IMR-90 (cell line): ENCODE measurements around the gene HSPG2. TPM values are rescaled to one million over a fixed set of nuclear protein-coding genes. Genes with fewer than 3 reads are reported as not detected.

Experiments
- ATAC-seq: fragments of 200-7000 bp; cut with Tn5 transposase; 2 replicates; pipeline ENCODE4 v1.9.1; 2020; ENCODE audit warnings: low read depth, mild to moderate bottlenecking, moderate library complexity
- BruUV-seq: library from RNA; stranded (reverse); fragments of 400-500 nt; replicated peaks from 2 replicates; lab custom pipeline; 2021; lab: Mats Ljungman, UMichigan
- CTCF ChIA-PET: fragments of 300-600 bp; formaldehyde crosslinking; extraction: SDS; loops from one replicate; lab custom pipeline; 2021; ENCODE audit warnings: antibody characterized with exemption; lab: Yijun Ruan, JAX
- POLR2A ChIA-PET: fragments of 300-600 bp; sonication (Branson Sonifier 250); formaldehyde crosslinking; loops from one replicate; lab custom pipeline; 2022; ENCODE audit warnings: antibody characterized with exemption; ENCODE audit not compliant: unreplicated experiment; lab: Charles Lee
- DNase-seq: peaks from one replicate; pipeline ENCODE4 v3.0.0; 2013
- H2AFZ ChIP-seq: replicated peaks from 2 replicates; pipeline ENCODE3; 2013; ENCODE audit warnings: low read length, mild to moderate bottlenecking; ENCODE audit not compliant: poor library complexity
- H2AK5ac ChIP-seq: 2 replicates; pipeline ENCODE4 v1.6.1; 2013; ENCODE audit warnings: low read depth, low read length, inconsistent platforms
- H2AK9ac ChIP-seq: replicated peaks from 2 replicates; pipeline ENCODE3; 2013; ENCODE audit warnings: mild to moderate bottlenecking, low read depth, low read length, moderate library complexity; ENCODE audit not compliant: poor library complexity
- H2BK120ac ChIP-seq: 2 replicates; pipeline ENCODE4 v1.6.1; 2013; ENCODE audit warnings: low read depth, low read length, inconsistent platforms
- H2BK15ac ChIP-seq: 3 replicates; pipeline ENCODE4 v1.6.1; 2013; ENCODE audit warnings: low read depth, low read length, inconsistent platforms
- H2BK20ac ChIP-seq: 2 replicates; pipeline ENCODE4 v1.6.1; 2013; ENCODE audit warnings: low read depth, mild to moderate bottlenecking, inconsistent platforms, low read length, moderate library complexity
- H2BK5ac ChIP-seq: 2 replicates; pipeline ENCODE4 v1.6.1; 2013; ENCODE audit warnings: mild to moderate bottlenecking, low read depth, low read length, inconsistent platforms; ENCODE audit not compliant: poor library complexity, severe bottlenecking
- H3K14ac ChIP-seq: replicated peaks from 2 replicates; pipeline ENCODE4 v1.6.1; 2013; ENCODE audit warnings: low read depth, low read length, inconsistent platforms
- H3K18ac ChIP-seq: 2 replicates; pipeline ENCODE4 v1.6.1; 2013; ENCODE audit warnings: low read depth, low read length, control low read depth
- H3K23ac ChIP-seq: 2 replicates; pipeline ENCODE4 v1.6.1; 2013; ENCODE audit warnings: low read depth, low read length, inconsistent platforms
- H3K27ac ChIP-seq: 2 replicates; pipeline ENCODE4 v1.5.1; 2013; ENCODE audit warnings: mild to moderate bottlenecking, control low read depth, low read length; ENCODE audit not compliant: insufficient read depth
- H3K27me3 ChIP-seq: 2 replicates; pipeline ENCODE4 v1.6.1; 2013; ENCODE audit warnings: low read length; ENCODE audit not compliant: control insufficient read depth, insufficient read depth
- H3K36me3 ChIP-seq: 2 replicates; pipeline ENCODE4 v1.6.1; 2013; ENCODE audit warnings: low read length, mixed read lengths; ENCODE audit not compliant: control insufficient read depth, insufficient read depth
- H3K4ac ChIP-seq: 2 replicates; pipeline ENCODE4 v1.6.1; 2013; ENCODE audit warnings: low read depth, low read length, inconsistent platforms
- H3K4me1 ChIP-seq: 2 replicates; pipeline ENCODE4 v1.6.1; 2013; ENCODE audit warnings: low read length, mixed read lengths; ENCODE audit not compliant: control insufficient read depth, insufficient read depth
- H3K4me2 ChIP-seq: 2 replicates; pipeline ENCODE4 v1.6.1; 2013; ENCODE audit warnings: low read depth, mild to moderate bottlenecking, control low read depth, low read length, moderate library complexity
- H3K4me3 ChIP-seq: 2 replicates; pipeline ENCODE4 v1.5.1; 2013; ENCODE audit warnings: low read depth, mild to moderate bottlenecking, control low read depth, low read length, moderate library complexity; ENCODE audit not compliant: insufficient read depth
- H3K56ac ChIP-seq: 2 replicates; pipeline ENCODE4 v1.6.1; 2013; ENCODE audit warnings: low read length, inconsistent platforms; ENCODE audit not compliant: insufficient read depth; ENCODE audit errors: extremely low read depth
- H3K79me1 ChIP-seq, 2 experiments: 2 replicates each; pipeline ENCODE4 v1.6.1; 2013; ENCODE audit warnings: low read length in 2 of 2, inconsistent platforms in 1 of 2, low read depth in 1 of 2
- H3K9ac ChIP-seq: 2 replicates; pipeline ENCODE4 v1.6.1; 2013; ENCODE audit warnings: low read depth, low read length, control low read depth
- H3K9me1 ChIP-seq: 2 replicates; pipeline ENCODE4 v1.6.1; 2013; ENCODE audit warnings: low read length, inconsistent platforms; ENCODE audit not compliant: insufficient read depth
- H3K9me3 ChIP-seq: 2 replicates; pipeline ENCODE4 v1.6.1; 2013; ENCODE audit warnings: low read length; ENCODE audit not compliant: control insufficient read depth, insufficient read depth
- H4K20me1 ChIP-seq: 2 replicates; pipeline ENCODE4 v1.6.1; 2013; ENCODE audit warnings: low read length, inconsistent platforms; ENCODE audit not compliant: insufficient read depth
- H4K5ac ChIP-seq: 2 replicates; pipeline ENCODE4 v1.6.1; 2013; ENCODE audit warnings: mild to moderate bottlenecking, low read depth, low read length, control low read depth
- H4K8ac ChIP-seq, 2 experiments: 2 replicates each; pipeline ENCODE4 v1.6.1; 2013; ENCODE audit warnings: low read depth in 2 of 2, low read length in 2 of 2, control low read depth in 1 of 2, inconsistent platforms in 1 of 2
- H4K91ac ChIP-seq: 2 replicates; pipeline ENCODE4 v1.6.1; 2013; ENCODE audit warnings: low read depth, low read length, inconsistent platforms; ENCODE audit not compliant: insufficient read depth
- BHLHE40 ChIP-seq: fragments of 150-350 bp; IDR thresholded peaks from 2 replicates; pipeline ENCODE4 v1.6.1; 2016; ENCODE audit warnings: mild to moderate bottlenecking, low read depth, low read length
- CHD1 ChIP-seq: IDR thresholded peaks from 2 replicates; pipeline ENCODE4 v1.6.1; 2012; ENCODE audit warnings: low read depth, low read length, improper control_type of control experiment
- FOS ChIP-seq: fragments of 150-350 bp; IDR thresholded peaks from 2 replicates; pipeline ENCODE4 v1.6.1; 2016; ENCODE audit warnings: low read depth, low read length
- MAFK ChIP-seq: IDR thresholded peaks from 2 replicates; pipeline ENCODE4 v1.6.1; 2012; ENCODE audit warnings: low read depth, low read length, improper control_type of control experiment
- MAZ ChIP-seq: IDR thresholded peaks from 2 replicates; pipeline ENCODE4 v1.6.1; 2012; ENCODE audit warnings: low read depth, mild to moderate bottlenecking, low read length, improper control_type of control experiment, moderate library complexity, borderline replicate concordance
- NFE2L2 ChIP-seq: fragments of 150-350 bp; IDR thresholded peaks from 2 replicates; pipeline ENCODE4 v1.6.1; 2016; ENCODE audit warnings: low read depth, mild to moderate bottlenecking, low read length
- POLR2A ChIP-seq: IDR thresholded peaks from 2 replicates; pipeline ENCODE4 v1.6.1; 2012; ENCODE audit warnings: mild to moderate bottlenecking, low read depth, low read length
- RAD21 ChIP-seq: IDR thresholded peaks from 2 replicates; pipeline ENCODE4 v1.6.1; 2012; ENCODE audit warnings: low read length, improper control_type of control experiment
- RCOR1 ChIP-seq: IDR thresholded peaks from 2 replicates; pipeline ENCODE4 v1.6.1; 2012; ENCODE audit warnings: mild to moderate bottlenecking, low read length, improper control_type of control experiment; ENCODE audit not compliant: insufficient replicate concordance
- RFX5 ChIP-seq: IDR thresholded peaks from 2 replicates; pipeline ENCODE4 v1.8.0; 2012; ENCODE audit warnings: low read depth, mild to moderate bottlenecking, low read length, moderate library complexity
- SMC3 ChIP-seq: fragments of 150-350 bp; IDR thresholded peaks from 2 replicates; pipeline ENCODE4 v1.6.1; 2016; ENCODE audit warnings: low read depth, mild to moderate bottlenecking, antibody characterized with exemption, low read length, moderate library complexity
- WGBS, 2 experiments: methylation state at CpG; one replicate each; pipeline versions ENCODE4 v1.1.5 to v1.1.7; 2013; ENCODE audit warnings: missing lambda C conversion rate in 2 of 2; ENCODE audit not compliant: insufficient read length in 1 of 2; ENCODE audit errors: extremely low coverage in 2 of 2; 5-methylcytosine and 5-hydroxymethylcytosine counted together
- dilution Hi-C: fragments of 300-500 bp; cut with HindIII; formaldehyde crosslinking; loops from one replicate; pipeline ENCODE4 v1.14.3; 2018; ENCODE audit warnings: low sequenced_read_pairs; ENCODE audit not compliant: unreplicated experiment
- in situ Hi-C: fragments of 300-500 bp; cut with MboI; formaldehyde crosslinking; loops from 3 replicates; pipeline ENCODE4 v1.14.3; 2019; ENCODE audit warnings: low sequenced_read_pairs, inconsistent platforms, mixed read lengths
- intact Hi-C: fragments of 100-400 bp; cut with micrococcal nuclease; formaldehyde crosslinking; loops from 2 replicates; pipeline ENCODE4 v1.10.0; 2022
- polyA plus RNA-seq, 3 experiments: library from polyadenylated mRNA; depleted of rRNA; stranded (reverse); fragments of >200 nt; gene quantifications; 2 replicates each; pipeline ENCODE4 v1.2.3, GENCODE V29; 2012; ENCODE audit warnings: low replicate concordance in 1 of 3
- total RNA-seq: library from RNA; depleted of rRNA; stranded (reverse); fragments of >200 nt; gene quantifications from 2 replicates; pipeline ENCODE4 v1.2.3, GENCODE V29; 2012
- TF ChIP-seq, protein P1 (sequence below): conservative IDR thresholded peaks from 2 replicates; pipeline ENCODE4 v1.5.1; 2012; ENCODE audit warnings: mild to moderate bottlenecking, low read depth, low read length, improper control_type of control experiment

HSPG2 gene
- total and polyA plus RNA-seq, 2 of the 4 experiments (the other 2 are of a cell fraction), result 15.8 to 94.0 TPM

DNA sequence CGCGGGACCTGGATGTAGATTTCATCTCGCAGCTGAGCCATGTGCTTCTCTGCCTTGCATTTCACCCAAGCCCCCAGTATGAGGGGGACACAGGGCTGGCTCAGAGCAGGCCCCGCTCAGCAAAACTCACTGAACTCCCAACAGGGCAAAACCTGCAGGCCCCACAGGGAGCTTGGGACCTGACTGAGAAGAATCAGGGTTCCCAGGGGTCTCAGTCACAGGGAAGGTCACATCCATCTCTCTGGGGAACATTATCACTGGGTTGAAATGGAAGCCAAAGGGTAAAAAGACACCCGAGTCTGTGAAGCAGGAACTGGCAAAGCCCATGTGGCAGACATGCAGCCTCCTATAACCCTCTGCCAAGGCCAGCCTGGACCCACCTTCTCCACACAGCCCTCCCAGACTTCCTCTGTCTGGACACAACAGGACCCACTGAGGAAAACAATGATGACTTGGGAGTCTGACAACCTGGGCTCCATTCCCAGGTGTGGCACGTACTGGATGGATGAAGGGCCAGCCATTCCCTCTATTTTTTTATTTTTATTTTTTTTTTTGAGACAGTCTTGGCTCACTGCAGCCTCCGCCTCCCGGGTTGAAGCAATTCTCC lies 11.7 kb downstream of the HSPG2 start (continued):
- TF ChIP-seq, protein P1, sequence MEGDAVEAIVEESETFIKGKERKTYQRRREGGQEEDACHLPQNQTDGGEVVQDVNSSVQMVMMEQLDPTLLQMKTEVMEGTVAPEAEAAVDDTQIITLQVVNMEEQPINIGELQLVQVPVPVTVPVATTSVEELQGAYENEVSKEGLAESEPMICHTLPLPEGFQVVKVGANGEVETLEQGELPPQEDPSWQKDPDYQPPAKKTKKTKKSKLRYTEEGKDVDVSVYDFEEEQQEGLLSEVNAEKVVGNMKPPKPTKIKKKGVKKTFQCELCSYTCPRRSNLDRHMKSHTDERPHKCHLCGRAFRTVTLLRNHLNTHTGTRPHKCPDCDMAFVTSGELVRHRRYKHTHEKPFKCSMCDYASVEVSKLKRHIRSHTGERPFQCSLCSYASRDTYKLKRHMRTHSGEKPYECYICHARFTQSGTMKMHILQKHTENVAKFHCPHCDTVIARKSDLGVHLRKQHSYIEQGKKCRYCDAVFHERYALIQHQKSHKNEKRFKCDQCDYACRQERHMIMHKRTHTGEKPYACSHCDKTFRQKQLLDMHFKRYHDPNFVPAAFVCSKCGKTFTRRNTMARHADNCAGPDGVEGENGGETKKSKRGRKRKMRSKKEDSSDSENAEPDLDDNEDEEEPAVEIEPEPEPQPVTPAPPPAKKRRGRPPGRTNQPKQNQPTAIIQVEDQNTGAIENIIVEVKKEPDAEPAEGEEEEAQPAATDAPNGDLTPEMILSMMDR, result no peak

DNA sequence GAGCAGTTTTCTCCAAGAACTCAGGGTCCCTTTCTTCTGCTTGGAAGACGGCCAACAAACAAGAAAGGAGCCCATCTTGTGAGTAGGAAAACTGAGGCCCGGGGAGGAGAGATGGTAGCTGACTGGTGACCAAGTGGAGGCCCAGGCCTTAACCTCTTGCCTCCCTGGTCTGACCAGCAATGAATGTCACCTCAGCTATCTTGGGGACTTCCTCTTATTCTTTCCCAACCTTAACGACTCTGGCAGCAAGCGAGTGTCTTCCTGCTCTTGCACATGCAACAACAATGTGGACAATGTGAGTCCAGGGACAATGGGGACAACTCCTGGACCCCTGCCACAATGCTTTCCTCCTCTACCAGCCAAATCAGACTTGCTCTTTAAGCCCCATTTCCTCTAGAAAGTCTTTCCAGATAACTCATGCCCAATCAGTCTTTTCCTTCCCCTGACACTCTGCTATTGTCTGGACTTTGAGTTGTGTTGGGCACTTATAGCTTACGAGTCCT lies 12.6 kb downstream of the HSPG2 start:
- no peak overlapping the region for H3K4me3 ChIP-seq
- peak overlapping the region; percentile 26; the same call in 1 of the 2 replicates for H3K18ac ChIP-seq
- in situ Hi-C loops (no loop called here), intact Hi-C loops (no loop called here), dilution Hi-C loops (no loop called here)
- peak overlapping the region; percentile 97 for H3K14ac ChIP-seq
- DNase-seq (no peak), ATAC-seq (no peak)
- H3K4me1 ChIP-seq, result peaks cover 59% of the 10 kb centered on the region
- H2AK5ac ChIP-seq, result peak overlapping the region; percentile 88
- H3K27ac ChIP-seq, result no peak overlapping the region; the same call in 1 of the 2 replicates
- peak overlapping the region; percentile 56 for H2BK120ac ChIP-seq
- peak overlapping the region; percentile 49; the same call in 1 of the 2 replicates for H2BK20ac ChIP-seq
- H3K4ac ChIP-seq, result peak overlapping the region; percentile 75
- ChIA-PET POLR2A (no interaction called here), CTCF (no interaction called here)
- 0 out of 2 replicates have a peak overlapping the region, but pooled peaks have one; percentile 11 for H4K5ac ChIP-seq
- peak overlapping the region in 1 of 2 experiments; percentile 74; a peak in 3 of 4 replicates for H4K8ac ChIP-seq
- H3K79me1 ChIP-seq, result peaks cover 37 to 94% of the 10 kb centered on the region in 2 experiments
- no peak overlapping the region for H2AFZ ChIP-seq
- H4K20me1 ChIP-seq, result peaks cover 30% of the 10 kb centered on the region
- H3K27me3 ChIP-seq, result no peaks in the 10 kb centered on the region
- H2AK9ac ChIP-seq, result peak overlapping the region; percentile 37
- no peak overlapping the region for H3K9ac ChIP-seq
- no peaks in the 10 kb centered on the region for H3K9me3 ChIP-seq
- BruUV-seq, result no TSS peak
- WGBS, 2 experiments, result 70% methylated on average over 2 of the region's 5 CpGs; no CpG with 5 or more reads in 1 of the 2 experiments
- H3K36me3 ChIP-seq, result peaks cover 5% of the 10 kb centered on the region
- H2BK15ac ChIP-seq, result peak overlapping the region; percentile 48; the same call in 2 of the 3 replicates
- no peak overlapping the region for H3K56ac ChIP-seq
- H3K9me1 ChIP-seq, result peaks cover 58% of the 10 kb centered on the region
- H2BK5ac ChIP-seq, result peak overlapping the region; percentile 71
- peak overlapping the region; percentile 84 for H3K23ac ChIP-seq
- peak overlapping the region; percentile 38; the same call in 1 of the 2 replicates for H4K91ac ChIP-seq
- H3K4me2 ChIP-seq, result no peak overlapping the region
- TF ChIP-seq RCOR1, result no peak
- no peak for TF ChIP-seq NFE2L2
- TF ChIP-seq, protein P1, result no peak
- TF ChIP-seq BHLHE40, result no peak
- TF ChIP-seq RAD21, result no peak
- TF ChIP-seq FOS, result no peak
- no peak for TF ChIP-seq RFX5
- TF ChIP-seq MAZ, result no peak
- TF ChIP-seq MAFK, result no peak
- TF ChIP-seq POLR2A, result no peak
- TF ChIP-seq SMC3, result no peak
- no peak for TF ChIP-seq CHD1
